SU-DHL-6 (cell line): ENCODE results near the gene FDX2.

Source experiments
- H2AFZ ChIP-seq: fragments of 200-600 bp; sonication (generic); 2 replicates; pipeline ENCODE4 v1.6.1; 2014; ENCODE audit warnings: low read depth, mild to moderate bottlenecking, moderate library complexity, mixed read lengths, antibody characterized with exemption, low read length; ENCODE audit not compliant: severe bottlenecking
- H3F3A ChIP-seq: fragments of 200-600 bp; shearing (Covaris generic); 2 replicates; pipeline ENCODE4 v1.6.0; 2016; ENCODE audit warnings: antibody characterized with exemption, mild to moderate bottlenecking; ENCODE audit not compliant: insufficient read depth
- H3K27ac ChIP-seq: fragments of 200-600 bp; sonication (generic); 2 replicates; pipeline ENCODE4 v1.5.1; 2016; ENCODE audit warnings: low read depth, mild to moderate bottlenecking, low read length, moderate library complexity, mixed read lengths
- H3K27me3 ChIP-seq: fragments of 200-600 bp; sonication (generic), shearing (Covaris generic); 2 replicates; pipeline ENCODE4 v1.6.0; 2014; ENCODE audit warnings: mild to moderate bottlenecking, low read length
- H3K36me3 ChIP-seq: fragments of 200-600 bp; sonication (generic); 2 replicates; pipeline ENCODE4 v1.6.1; 2014; ENCODE audit warnings: mild to moderate bottlenecking, low read length, mixed read lengths
- H3K4me2 ChIP-seq: fragments of 300-600, 200-600 bp; shearing (Covaris generic), sonication (generic); 2 replicates; pipeline ENCODE4 v1.6.0; 2014; ENCODE audit warnings: low read length, low read depth, mild to moderate bottlenecking; ENCODE audit not compliant: poor library complexity, severe bottlenecking
- H3K4me3 ChIP-seq: fragments of 200-600 bp; sonication (generic); 2 replicates; pipeline ENCODE4 v1.5.1; 2014; ENCODE audit warnings: antibody characterized with exemption, low read length, mild to moderate bottlenecking, mixed read lengths; ENCODE audit not compliant: insufficient read depth, poor library complexity, severe bottlenecking
- H3K79me2 ChIP-seq: fragments of 200-600 bp; sonication (generic); 2 replicates; pipeline ENCODE4 v1.6.1; 2014; ENCODE audit warnings: mild to moderate bottlenecking, low read length, moderate library complexity; ENCODE audit not compliant: insufficient read depth
- H3K9ac ChIP-seq: fragments of 200-600 bp; sonication (generic); 2 replicates; pipeline ENCODE4 v1.7.0; 2014; ENCODE audit warnings: mild to moderate bottlenecking, low read length
- H3K9me2 ChIP-seq: fragments of 200-600 bp; sonication (generic); replicated peaks from 2 replicates; pipeline ENCODE4 v1.6.1; 2014; ENCODE audit warnings: low read length; ENCODE audit not compliant: insufficient read depth
- H3K9me3 ChIP-seq: fragments of 200-600 bp; sonication (generic); 2 replicates; pipeline ENCODE4 v1.6.1; 2014; ENCODE audit warnings: low read length, mixed read lengths; ENCODE audit not compliant: insufficient read depth
- H4K20me1 ChIP-seq: fragments of 200-600 bp; sonication (generic); 2 replicates; pipeline ENCODE4 v1.6.1; 2014; ENCODE audit warnings: low read depth, mild to moderate bottlenecking, antibody characterized with exemption, low read length, moderate library complexity, mixed read lengths
- EZH2phosphoT487 ChIP-seq: fragments of 200-600 bp; sonication (generic), shearing (Covaris generic); conservative IDR thresholded peaks from 2 replicates; pipeline ENCODE4 v1.6.1; 2018; ENCODE audit warnings: mild to moderate bottlenecking, antibody characterized with exemption, low read length, moderate library complexity, mixed read lengths
- TF ChIP-seq, protein P1 (sequence below): fragments of 200-600 bp; sonication (generic); IDR thresholded peaks from one replicate; pipeline ENCODE4 v1.5.1; 2017; ENCODE audit warnings: antibody characterized with exemption, mild to moderate bottlenecking, low read length, moderate library complexity; ENCODE audit not compliant: insufficient read depth, poor library complexity, severe bottlenecking

FDX2 gene

DNA sequence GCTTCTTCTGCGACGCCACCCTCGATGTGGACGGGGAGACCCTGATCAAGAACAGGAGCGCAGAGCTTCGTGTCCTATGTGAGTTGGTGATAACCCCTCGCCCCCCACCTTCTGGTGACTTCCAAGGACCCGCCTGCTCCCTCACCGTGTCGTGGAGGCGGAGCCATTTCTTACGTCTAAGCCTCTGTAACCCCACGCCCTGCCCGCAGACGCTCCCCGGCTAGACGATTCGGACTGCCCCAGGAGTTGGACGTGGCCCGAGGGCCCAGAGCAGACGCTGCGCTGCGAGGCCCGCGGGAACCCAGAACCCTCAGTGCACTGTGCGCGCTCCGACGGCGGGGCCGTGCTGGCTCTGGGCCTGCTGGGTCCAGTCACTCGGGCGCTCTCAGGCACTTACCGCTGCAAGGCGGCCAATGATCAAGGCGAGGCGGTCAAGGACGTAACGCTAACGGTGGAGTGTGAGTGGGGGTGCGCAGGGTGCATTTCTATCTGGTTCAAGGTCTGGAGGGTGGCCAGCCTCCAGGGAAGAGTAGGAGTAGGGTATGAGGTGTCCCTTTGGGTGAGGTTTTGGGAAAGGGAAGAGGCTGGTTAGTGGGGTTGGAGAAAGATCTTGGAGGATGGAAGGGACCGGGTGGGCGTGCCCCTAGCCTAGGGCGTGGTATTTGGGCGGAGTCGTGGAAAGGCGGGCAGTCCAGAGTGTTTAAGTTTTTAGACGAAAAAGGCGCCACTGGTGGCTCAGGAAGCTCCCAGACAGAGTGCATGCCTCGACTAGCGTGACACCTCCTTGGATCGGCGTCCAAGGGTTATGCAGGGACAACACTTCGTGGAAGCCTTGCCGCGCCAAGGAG, 22.8 kb downstream of the FDX2 start:
- Histone ChIP-seq H3K4me2 (no peak overlapping the region), H3K9ac (no peak overlapping the region), H3K79me2 (no peaks in the 10 kb centered on the region), H4K20me1 (no peaks in the 10 kb centered on the region), H3K4me3 (no peak overlapping the region), H3F3A (no peaks in the 10 kb centered on the region; the same call in 1 of the 2 replicates), H3K27ac (no peak overlapping the region), H3K36me3 (no peaks in the 10 kb centered on the region), H3K9me2 (no peaks in the 10 kb centered on the region), H3K27me3 (no peaks in the 10 kb centered on the region), H2AFZ (no peak overlapping the region), H3K9me3 (no peaks in the 10 kb centered on the region)
- TF ChIP-seq, protein P1, sequence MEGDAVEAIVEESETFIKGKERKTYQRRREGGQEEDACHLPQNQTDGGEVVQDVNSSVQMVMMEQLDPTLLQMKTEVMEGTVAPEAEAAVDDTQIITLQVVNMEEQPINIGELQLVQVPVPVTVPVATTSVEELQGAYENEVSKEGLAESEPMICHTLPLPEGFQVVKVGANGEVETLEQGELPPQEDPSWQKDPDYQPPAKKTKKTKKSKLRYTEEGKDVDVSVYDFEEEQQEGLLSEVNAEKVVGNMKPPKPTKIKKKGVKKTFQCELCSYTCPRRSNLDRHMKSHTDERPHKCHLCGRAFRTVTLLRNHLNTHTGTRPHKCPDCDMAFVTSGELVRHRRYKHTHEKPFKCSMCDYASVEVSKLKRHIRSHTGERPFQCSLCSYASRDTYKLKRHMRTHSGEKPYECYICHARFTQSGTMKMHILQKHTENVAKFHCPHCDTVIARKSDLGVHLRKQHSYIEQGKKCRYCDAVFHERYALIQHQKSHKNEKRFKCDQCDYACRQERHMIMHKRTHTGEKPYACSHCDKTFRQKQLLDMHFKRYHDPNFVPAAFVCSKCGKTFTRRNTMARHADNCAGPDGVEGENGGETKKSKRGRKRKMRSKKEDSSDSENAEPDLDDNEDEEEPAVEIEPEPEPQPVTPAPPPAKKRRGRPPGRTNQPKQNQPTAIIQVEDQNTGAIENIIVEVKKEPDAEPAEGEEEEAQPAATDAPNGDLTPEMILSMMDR, result no peak
- TF ChIP-seq EZH2phosphoT487, result no peak

DNA sequence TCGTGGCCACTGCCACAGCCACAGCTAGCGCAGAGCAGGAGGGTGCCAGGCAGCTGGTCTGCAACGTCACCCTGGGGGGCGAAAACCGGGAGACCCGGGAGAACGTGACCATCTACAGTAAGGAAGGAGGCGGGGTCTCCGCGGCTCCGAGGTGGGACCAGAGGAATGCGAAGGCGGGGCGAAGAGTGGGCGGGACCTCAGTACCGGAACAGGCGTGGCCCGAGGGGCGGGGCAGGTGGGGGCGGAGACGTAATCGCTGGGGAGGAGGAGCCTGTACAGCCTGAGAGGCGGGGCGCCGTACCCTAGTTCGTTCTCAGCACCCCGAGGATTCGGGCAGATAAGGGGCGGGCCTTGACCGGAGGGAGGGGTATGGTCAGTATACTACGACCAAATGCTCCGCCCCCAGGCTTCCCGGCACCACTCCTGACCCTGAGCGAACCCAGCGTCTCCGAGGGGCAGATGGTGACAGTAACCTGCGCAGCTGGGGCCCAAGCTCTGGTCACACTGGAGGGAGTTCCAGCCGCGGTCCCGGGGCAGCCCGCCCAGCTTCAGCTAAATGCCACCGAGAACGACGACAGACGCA, 23.5 kb downstream of the FDX2 start:
- H3K9me2 ChIP-seq, result no peaks in the 10 kb centered on the region
- no peaks in the 10 kb centered on the region for H4K20me1 ChIP-seq
- no peaks in the 10 kb centered on the region for H3K27me3 ChIP-seq
- H3K9ac ChIP-seq, result peak overlapping the region; percentile 62; the same call in 1 of the 2 replicates
- H3K27ac ChIP-seq, result no peak overlapping the region
- H3K9me3 ChIP-seq, result no peaks in the 10 kb centered on the region
- TF ChIP-seq EZH2phosphoT487, result no peak
- TF ChIP-seq, protein P1, result no peak
- no peaks in the 10 kb centered on the region for H3K36me3 ChIP-seq
- H3K79me2 ChIP-seq, result no peaks in the 10 kb centered on the region
- no peaks in the 10 kb centered on the region; the same call in 1 of the 2 replicates for H3F3A ChIP-seq
- H3K4me3 ChIP-seq, result peak overlapping the region; percentile 58
- peak overlapping the region; percentile 80 for H3K4me2 ChIP-seq
- no peak overlapping the region for H2AFZ ChIP-seq

DNA sequence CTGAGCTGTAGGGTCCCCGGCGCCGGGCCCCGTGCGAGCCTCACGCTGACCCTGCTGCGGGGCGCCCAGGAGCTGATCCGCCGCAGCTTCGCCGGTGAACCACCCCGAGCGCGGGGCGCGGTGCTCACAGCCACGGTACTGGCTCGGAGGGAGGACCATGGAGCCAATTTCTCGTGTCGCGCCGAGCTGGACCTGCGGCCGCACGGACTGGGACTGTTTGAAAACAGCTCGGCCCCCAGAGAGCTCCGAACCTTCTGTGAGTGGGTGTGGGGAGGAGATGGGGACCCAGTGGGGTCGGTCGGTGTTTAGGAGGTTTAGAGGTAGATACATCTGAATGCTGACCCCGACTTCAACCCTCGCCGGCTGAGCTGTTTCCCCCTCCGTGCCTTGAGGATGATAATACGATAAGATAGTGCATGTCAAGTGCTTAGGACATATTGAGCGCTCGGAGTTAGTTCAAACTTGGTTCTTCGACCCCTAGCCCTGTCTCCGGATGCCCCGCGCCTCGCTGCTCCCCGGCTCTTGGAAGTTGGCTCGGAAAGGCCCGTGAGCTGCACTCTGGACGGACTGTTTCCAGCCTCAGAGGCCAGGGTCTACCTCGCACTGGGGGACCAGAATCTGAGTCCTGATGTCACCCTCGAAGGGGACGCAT, 24.1 kb downstream of the FDX2 start:
- H3F3A ChIP-seq, result peaks cover under 1% of the 10 kb centered on the region; the same call in 1 of the 2 replicates
- no peaks in the 10 kb centered on the region for H3K36me3 ChIP-seq
- H3K9ac ChIP-seq, result peak overlapping the region; percentile 62
- no peak overlapping the region for H2AFZ ChIP-seq
- peak overlapping the region; percentile 58 for H3K4me3 ChIP-seq
- no peaks in the 10 kb centered on the region for H4K20me1 ChIP-seq
- TF ChIP-seq, protein P1, result no peak
- TF ChIP-seq EZH2phosphoT487, result no peak
- H3K9me2 ChIP-seq, result no peaks in the 10 kb centered on the region
- H3K27ac ChIP-seq, result no peak overlapping the region
- H3K9me3 ChIP-seq, result no peaks in the 10 kb centered on the region
- no peaks in the 10 kb centered on the region for H3K27me3 ChIP-seq
- peak overlapping the region; percentile 80 for H3K4me2 ChIP-seq
- H3K79me2 ChIP-seq, result no peaks in the 10 kb centered on the region
